HG03159 (cell line): ENCODE data around the gene UBE2I.

Experiments used
- ATAC-seq: cut with Tn5 transposase; IDR thresholded peaks from one replicate; pipeline ENCODE4 v1.9.1; 2021; ENCODE audit warnings: mild to moderate bottlenecking, moderate library complexity; ENCODE audit not compliant: unreplicated experiment

Gene UBE2I

DNA sequence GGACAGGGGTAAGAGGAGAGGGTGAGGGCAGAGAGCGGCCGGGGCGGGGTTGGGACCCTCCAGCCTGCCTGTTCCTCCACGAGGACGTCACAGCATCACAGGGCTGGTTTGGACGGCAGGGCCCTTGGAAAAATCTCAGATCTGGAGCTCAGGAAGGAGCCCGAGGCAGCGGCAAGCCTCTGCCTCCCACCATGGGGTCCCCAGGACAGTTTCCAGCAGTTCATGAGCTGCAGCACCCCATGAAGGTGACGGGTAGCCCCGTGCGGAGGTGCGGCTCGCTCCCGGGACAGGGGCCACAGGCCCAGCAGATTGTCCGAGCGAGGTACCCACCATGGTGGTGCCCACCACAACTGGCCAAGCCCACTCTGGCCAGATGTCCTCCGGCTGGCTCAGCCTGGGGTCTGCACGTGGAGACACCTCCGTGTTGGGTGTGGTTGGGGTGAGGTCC lies 32.3 kb upstream of the UBE2I start:
- no peak for ATAC-seq

DNA sequence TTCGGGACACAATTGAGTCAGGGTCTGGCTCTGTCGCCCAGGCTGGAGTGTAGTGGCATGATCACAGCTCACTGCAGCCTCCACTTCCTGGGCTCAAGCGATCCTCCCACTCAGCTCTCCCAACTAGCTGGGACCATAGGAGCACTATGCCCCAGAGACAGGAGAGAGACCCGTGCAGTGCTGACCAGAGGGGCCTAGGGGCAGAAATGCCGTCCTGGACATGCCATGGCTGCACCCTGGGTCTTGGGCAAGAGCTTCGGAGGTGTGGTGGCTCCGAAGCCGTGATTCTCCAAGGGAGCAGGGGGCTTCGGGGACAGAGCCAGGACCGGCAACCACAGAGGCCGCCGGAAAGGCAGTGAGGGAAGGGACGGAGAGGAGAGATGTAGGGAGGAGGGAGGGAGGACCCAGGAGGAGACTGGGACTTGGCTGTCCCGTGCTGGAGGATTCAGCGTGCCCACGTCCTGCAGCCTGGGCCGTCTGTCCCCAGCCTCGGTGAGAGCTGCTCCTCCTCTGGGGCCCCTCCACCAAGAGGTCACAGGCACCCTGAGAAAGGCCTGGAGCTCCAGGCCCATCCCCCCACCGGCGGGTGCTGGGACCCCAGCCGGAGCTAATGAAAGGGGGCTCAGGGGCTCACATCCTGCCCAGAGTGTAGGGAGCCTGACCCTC lies 31.7 kb upstream of the UBE2I start:
- no peak for ATAC-seq

DNA sequence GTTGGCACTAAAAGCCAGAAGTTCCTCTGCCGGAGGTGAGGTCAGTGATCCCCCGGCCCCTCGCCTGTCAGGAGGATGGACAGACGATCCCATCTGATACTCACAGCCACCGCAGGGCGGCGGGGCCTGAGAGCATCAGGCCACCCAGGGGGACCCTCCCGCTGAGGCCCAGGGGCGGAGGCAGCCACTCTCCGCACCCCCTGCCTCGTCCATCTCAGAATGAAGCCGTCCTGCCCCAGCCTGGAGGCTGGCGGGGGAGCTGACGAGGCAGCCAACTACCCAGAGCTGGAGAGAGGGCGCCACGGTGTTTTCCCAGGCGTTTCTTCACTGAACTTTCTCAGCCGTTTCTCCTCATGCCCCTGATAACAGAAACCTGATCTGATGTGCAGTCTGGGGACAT lies 31.0 kb upstream of the UBE2I start:
- ATAC-seq = no peak

DNA sequence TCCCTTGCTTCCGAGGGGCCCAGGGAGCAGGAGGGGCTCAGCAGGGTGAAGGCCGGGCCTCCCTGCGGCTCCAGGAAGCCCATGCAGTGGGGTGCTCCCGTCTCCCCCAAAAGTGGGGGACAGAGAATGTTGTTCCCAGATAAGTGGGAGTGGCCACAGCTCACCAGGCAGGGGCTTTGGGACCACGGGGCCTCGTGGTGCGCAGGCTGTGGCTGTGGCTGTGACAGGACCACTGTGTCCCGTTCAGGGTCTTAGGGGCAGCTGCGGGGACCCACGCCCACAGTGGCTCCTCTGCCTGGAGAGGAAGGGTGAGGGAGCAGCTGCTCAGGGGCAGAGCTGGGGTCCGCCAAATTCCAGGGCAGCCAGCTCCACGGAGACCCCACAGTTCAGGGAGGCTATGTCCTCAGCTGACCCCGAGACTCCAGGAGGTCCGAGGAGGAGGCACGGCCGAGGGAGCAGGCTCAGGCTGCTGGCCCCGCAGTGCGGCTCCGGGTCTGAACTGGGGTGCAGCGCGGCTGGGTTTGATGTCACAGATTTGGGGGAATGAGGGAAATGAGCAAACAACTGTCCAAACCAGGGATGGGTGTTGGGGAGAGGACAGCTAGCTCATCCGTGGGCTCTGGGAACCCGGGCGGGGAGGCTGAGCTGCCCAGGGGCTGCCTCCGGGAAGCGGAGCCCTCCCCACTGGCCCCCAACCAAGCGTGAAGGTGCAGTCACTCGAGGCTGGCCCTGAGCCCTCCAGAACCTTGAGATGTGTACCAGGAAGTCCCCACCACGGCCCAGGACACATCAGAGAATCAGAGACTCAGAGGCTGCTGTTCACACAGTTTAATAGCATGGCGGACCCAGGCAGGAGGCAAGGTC lies 30.1 kb upstream of the UBE2I start:
- ATAC-seq = no peak

DNA sequence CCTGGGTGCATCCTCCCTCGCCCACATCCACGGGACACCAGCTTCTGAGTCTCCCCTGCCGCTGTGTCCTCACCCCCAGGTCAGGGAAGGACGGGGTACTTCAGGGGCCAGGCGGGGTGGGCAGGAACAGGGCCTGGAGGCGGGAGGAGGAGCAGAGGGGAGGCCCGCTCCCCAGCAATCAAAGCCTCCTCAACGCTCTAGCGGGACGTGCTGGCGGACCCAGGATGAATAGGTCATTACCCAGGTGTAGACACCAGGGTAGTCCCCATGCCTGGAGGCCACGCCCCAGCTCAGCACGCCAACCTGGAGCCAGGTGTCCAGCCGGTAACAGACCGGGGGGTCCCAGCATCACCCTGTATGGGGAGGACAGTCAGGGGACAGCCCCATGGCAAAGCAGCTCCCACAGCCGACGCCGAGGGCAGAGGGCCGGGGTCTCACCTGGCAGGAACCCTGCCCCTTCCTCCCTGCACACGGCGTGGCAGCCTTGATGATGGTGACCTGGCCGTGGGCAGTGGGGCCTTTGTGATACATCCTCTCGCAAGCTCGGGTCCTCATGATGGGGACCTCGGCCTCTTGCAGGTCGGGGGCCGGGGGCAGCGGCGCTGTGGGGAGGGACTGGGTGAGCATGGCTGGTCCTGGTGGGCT lies 29.4 kb upstream of the UBE2I start:
- ATAC-seq = no peak

DNA sequence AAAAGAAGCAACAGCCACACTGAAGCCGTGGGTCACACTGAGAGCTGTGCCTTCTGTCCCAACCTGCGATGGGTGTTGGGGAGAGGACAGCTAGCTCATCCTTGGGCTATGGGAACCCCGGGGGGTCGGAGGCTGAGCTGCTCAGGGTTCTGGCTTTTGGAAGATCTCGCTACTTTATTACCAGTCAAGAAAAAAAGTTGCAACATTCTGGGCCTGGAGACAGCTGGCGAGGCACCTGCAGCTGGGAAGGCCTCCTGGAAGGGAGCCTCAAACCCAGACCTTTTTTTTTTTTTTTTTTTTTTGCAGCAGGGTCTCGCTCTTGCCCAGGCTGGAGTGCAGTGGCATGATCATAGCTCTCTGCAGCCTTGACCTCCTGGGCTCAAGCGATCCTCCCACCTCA lies 28.7 kb upstream of the UBE2I start:
- ATAC-seq = no peak

DNA sequence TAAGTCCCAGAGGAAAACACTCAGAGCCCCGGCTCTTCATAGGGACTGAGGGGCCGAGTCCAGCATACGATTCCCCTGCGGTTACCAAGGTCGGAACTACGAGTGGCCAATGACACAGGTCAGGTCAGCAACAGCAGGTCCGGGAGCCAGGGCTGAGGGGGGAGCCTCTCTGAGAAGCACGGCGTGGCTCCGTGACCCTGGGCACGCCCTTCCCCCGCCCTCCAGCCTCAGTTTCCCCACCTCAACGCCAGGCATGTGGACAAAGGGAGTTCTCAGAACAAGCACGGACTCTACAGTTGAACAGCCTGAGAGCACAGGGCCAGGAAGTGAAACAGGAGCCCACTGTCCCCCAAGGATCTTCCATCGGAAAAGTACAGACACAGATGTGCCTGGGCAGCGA lies 27.9 kb upstream of the UBE2I start:
- no peak for ATAC-seq

DNA sequence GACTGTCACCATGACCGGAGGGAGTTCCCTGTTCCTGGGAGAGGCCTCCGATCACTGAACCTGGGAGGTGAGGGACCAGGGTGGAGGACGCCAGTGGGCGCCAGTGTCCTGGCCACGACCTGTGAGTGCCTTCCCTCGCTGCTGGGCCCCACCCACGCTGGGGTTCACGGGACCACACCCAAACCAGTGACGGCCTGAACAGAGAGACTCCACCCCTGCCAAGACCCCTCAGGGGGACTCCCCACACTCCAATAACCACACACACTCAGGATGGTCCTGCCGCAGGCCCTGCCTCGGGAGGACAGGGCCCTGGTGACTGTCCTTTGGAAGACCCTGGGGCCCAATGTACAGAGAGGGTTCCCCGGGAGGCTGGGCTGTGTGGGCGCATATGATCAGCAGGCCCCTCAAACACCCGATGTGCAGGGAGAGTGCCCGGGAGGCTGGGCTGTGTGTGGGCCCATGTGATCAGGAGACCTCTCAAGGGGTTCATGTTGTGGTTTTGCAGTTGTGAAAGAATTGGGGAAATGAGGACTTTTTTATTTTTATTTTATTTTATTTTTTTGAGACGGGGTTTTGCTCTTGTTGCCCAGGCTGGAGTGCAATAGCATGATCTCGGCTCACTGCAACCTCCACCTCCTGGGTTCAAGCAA lies 27.0 kb upstream of the UBE2I start:
- no peak for ATAC-seq

DNA sequence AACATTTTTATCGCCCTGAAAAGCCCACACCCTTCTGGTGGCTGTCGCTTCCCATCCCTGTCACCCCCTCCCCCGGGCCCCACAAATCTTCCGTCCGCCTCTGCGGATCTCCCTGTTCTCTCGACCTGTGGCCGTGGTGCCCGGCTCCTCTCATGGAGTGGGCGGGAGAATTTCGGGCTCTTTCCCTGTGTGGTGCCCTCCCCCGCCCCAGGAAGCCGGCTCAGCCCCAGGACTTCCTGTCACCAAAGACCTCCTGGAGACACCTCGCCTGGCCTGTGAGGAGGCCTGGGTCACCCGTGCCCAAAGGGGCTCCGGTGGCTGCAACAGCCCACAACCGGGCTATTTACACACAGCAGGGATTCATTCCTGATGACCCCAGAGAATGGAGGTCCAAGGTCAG lies 26.1 kb upstream of the UBE2I start:
- ATAC-seq = no peak

DNA sequence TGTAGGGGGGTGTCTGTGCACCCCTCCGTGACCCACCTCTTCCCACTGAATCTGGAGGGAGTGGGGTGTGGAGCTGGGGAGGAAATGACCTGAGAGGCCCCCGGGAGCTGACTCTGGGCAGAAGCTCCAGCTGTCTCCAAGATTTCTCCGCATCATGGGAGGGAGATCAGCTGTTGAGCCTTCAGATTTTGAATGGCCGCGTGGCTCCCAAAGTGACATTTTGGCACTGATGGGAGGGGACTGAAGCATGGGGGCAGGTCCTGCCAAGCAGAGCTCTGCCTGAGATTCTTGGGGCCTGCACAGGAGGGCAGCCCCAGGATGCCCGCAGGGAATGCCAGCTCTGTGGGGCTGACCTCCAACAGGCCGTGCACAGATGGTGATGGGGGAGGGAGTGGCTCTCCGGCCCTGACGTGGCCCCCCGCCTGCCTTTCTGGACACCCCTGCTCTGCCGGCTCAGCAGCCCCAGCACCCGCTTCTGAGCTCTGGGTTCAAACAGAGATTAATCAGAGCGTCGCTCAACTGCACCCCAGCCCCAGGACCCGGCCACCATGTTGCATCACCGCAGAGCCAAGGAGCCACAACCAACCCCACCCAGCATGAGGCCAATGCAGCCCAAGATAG lies 25.3 kb upstream of the UBE2I start:
- ATAC-seq = no peak

DNA sequence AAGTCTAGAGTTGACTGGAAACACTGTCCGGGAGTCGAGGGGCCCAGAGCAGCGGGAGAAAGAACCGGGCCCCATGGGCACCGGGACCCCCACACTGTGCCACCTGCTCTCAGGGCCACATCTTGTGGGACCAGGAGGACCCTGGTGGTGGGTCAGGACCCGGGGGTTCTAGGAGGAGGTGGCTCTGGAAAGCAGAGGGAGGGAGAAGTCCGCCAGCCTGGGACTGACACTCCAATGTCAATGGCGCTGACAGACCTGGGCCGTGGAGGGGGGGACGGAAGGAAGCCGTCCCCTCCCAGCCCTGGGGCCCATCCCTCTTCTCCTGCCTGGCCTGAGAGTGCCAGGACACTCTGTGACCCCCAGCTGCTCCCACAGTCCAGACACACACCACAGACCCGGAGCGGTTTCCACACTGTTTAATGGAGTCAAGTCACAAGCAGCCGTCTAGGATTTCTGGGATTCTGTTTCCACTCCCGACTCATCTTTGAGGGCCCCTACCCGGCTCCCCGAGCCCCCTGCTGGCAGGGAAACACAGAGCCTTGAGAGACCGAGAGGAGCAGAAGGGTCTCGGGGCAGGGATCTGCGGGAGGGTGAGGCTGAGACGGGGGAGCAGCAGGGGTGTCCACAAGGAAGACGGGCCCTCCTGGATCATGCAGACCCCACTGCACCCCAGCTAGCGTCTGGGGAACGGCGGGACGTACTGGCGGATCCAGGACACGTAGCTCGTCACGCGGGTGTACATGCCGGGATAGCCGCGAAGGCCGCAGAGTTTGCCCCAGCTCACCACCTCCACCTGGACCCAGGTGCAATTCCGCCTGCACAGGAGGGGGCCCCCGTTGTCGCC lies 23.5 kb upstream of the UBE2I start:
- no peak for ATAC-seq

DNA sequence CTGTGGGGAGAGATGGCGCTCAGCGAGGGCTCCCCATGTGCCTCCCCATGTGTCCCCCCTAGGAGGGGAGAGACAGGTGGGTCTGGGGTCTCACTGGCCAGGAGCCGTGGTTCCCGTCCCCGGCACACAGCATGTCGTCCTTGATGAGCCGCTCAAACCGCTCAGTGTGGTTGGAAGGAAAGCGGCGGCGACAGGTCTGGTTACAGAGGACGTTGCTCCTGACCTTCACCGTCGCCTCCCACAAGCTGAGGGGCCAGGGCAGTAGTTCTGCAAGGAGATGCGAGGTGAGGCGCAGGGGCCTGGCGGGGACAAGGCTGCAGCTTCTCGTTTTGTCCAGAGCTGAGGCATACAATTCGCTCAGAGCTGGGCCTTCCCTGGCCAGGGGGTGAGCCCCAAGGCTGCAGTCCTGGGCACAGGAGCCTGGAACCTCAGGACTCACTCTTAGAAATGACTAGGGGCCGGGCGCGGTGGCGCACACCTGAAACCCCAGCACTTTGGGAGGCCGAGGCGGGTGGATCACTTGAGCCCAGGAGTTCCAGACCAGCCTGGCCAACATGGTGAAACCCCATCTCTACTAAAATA lies 22.8 kb upstream of the UBE2I start:
- no peak for ATAC-seq

DNA sequence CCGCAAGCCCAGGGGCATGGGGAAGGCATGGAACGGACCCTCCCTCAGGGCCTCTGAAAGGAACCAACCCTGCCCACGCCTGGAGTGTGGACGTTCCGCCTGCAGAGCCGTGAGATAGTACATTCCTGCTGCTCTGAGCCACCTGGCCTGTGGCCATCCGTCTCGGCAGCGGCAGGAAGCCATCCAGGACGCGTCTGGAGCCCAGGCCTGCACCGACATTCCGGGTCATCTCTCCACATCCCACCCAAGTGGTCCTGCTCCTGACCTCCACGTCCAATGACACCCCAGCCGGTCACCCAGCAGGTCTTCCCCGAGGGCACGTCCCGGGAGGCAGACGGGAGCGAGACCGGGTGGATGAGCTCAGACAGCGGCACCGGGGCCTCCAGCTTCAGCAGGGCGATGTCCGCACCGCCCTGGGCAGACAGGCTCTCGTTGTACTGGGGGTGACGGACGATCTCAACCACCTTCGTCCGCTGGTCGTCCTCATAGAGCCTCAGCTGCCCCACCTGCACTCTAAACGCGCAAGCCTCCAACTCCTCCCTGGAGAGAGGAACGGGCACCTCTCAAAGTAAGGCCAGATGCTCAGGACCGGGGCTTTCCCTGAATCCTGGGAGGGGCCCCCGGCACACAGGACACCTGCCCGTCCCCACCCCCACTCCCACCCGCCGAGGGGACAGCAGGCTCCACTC lies 21.3 kb upstream of the UBE2I start:
- no peak for ATAC-seq

DNA sequence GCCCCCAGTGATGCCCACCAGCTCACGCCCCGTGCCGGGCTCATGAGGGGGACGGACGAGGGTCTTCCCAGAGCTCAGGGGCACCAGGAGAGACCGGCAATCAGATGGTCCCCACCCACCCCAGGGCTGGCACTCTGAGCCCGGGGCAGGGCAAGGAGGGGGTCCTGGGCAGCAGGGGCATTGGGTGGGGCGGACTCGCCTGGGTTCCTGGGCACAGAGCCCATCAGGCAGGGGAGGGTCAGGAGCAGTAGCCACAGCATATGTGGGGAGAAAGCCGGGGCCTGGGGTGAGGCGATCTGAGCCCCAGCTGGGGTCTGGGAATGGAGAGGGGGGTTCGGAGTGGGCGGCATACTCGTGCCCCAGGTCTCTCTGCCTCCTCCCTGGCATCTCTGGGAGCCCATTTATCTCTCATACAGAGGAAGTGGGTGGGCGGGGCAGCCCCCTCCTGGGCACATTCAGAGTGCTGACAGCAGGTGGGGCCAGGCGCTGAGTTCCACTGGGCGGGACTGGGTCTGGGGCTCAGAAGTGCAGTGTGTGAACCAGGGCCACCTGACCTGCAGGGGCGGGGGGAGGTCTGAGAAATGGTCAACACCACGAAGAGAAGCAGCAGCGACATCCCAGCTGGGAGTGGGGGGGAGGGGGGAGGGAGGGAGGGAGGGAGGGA lies 20.5 kb upstream of the UBE2I start:
- no peak for ATAC-seq

DNA sequence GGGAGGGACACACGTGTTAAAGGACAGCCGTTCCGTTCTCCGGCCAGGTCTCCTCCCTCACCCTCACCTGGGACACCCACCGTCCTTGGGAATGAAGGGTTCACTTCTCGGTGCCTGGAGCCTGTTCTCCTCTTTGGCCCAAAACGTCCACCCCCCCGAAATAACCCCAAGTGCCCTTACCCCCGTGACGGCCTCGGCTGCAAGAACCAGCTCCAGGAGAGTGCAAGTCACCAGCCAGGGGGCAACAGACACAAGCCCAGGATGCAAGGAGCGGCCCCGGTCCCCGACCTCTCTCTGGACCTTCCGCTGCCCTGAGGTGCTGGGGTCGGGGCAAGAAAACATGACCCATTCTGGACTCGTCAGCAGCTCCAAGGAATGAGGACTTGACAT lies 20.0 kb upstream of the UBE2I start:
- no peak for ATAC-seq

DNA sequence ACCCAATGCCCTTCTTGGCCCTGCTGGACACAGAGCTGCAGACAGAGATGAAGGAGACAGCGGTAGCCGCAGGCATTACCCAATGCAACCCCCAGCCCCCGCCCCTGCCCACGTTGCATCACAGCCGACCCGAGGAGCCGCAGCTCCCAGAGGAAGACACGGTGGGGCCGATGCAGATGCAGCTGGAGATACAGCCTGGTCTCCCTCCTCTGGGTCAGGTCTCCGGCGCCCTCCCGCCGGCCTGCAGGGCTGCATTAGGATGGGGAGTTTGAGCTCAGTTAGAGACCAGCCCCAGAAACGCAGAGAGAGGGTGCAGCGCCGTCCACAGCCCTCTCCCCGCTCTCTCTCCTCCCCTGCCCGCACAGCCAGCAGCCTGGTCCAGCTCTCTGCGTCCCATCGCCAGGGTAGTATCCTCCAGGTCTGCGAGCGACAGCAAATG lies 19.4 kb upstream of the UBE2I start:
- ATAC-seq = no peak

DNA sequence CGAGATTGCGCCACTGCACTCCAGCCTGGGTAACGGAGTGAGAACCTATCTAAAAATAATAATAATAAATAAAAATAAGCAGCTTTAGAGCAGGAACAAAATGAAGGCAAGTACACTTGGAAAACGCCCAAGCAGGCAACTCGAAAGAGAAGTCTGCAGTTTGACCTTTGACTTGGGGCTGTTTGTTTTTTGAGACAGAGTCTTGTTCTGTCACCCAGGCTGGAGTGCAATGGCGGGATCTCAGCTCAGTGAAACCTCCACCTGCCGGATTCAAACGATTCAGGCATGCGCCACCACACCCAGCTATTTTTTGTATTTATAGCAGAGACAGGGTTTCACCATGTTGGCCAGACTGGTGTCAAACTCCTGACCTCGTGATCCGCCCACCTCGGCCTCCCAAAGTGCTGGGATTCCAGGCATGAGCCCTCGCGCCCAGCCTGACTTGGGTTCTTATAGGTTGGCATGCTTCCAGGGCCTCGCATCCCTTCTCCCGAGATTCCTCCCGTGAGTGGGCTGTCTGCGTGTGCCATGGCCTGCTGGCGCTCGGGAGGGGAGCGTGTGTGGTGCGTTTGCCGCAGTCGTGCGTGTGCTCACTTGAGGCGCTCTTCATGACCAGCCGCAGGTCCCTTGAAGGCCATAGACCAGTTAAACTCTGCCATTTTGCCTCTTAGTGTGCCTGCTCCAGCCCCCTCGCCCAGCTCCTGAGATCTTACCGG lies 18.4 kb upstream of the UBE2I start:
- ATAC-seq = no peak

DNA sequence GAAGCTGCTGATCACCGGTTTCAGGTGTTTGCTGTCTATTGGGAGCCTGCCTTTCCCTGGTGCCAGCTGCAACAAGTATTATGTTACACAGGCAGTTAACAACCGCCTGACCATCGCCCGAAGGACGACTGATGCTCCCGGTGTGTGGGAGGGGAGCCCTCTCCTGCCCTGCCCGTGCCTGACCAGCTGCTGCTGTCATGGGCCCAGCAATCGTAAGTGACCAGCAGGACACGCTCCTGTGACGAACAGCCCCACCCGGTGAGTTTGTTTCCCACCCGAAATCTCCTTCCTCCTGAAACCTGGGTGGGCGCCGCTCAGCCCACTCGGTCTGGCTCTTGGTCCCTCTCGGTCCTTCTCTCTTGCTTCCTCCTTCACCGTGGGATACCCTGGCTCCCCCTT lies 17.9 kb upstream of the UBE2I start:
- ATAC-seq = no peak
